Choroid plexus epithelial cell (primary cell): Measurements from ENCODE around the gene MYOF.
A peak's percentile ranks its signal among the peaks of the same experiment; 100 is the strongest.
"Not testable (repeated sequence)": the region's sequence is repeated elsewhere in the genome, so short reads cannot be mapped to it uniquely, and the experiment has no call there.

Experiments
- DNase-seq: peaks from one replicate; pipeline ENCODE4 v3.0.0-alpha.2; 2010; ENCODE audit warnings: low read depth
- H3K4me3 ChIP-seq: 2 replicates; pipeline ENCODE4 v1.5.1; 2011; ENCODE audit warnings: low read depth, mild to moderate bottlenecking, control low read depth, low read length, moderate library complexity
- CTCF ChIP-seq: conservative IDR thresholded peaks from 2 replicates; pipeline ENCODE4 v1.5.1; 2011; ENCODE audit warnings: low read depth, mild to moderate bottlenecking, control low read depth, inconsistent platforms, low read length, moderate library complexity

MYOF gene

GRCh38 chr10:93370961-93371360, 111.2 kb downstream of the MYOF start:
- TF ChIP-seq CTCF, result no peak
- DNase-seq, result no peak
- H3K4me3 ChIP-seq, result no peak overlapping the region

- no peak overlapping the region for H3K4me3 ChIP-seq
- TF ChIP-seq CTCF, result no peak
- no peak for DNase-seq
Observed at GRCh38 chr10:93369588-93370164, 112.5 kb downstream of the MYOF start.

- DNase-seq, result peak; percentile 22
- H3K4me3 ChIP-seq, result no peak overlapping the region
- TF ChIP-seq CTCF, result no peak
Observed at GRCh38 chr10:93368210-93368609, 113.9 kb downstream of the MYOF start.

- TF ChIP-seq CTCF, result no peak
- H3K4me3 ChIP-seq, result no peak overlapping the region
- no peak for DNase-seq
Observed at GRCh38 chr10:93367664-93368063, 114.5 kb downstream of the MYOF start.

- TF ChIP-seq CTCF, result no peak
- DNase-seq, result peak; percentile 41
- H3K4me3 ChIP-seq, result no peak overlapping the region
Observed at GRCh38 chr10:93364966-93365365, 117.2 kb downstream of the MYOF start.

- H3K4me3 ChIP-seq, result no peak overlapping the region
- TF ChIP-seq CTCF, result no peak
- DNase-seq, result no peak
Observed at GRCh38 chr10:93363891-93364648, 118.1 kb downstream of the MYOF start.

- not testable (repeated sequence) for DNase-seq, H3K4me3 ChIP-seq
Observed at GRCh38 chr10:93358398-93358797, 123.7 kb downstream of the MYOF start.
